ENCODE results near the gene SMPD2.
A peak's percentile ranks its signal among the peaks of the same experiment; 100 is the strongest.

The SMPD2 gene

GRCh38 chr6:109474995-109475394 lies 34.5 kb downstream of the SMPD2 start:
- DNase-seq (ENCODE audit: low read depth), result no peak
- H3K4me3 ChIP-seq (ENCODE audit: control insufficient read depth, low read depth, low read length), result no peak overlapping the region
- no peak for TF ChIP-seq CTCF (IDR thresholded peaks at IDR 0.05; ENCODE audit: control insufficient read depth, insufficient read depth, low read depth, low read length, missing control alignments)

GRCh38 chr6:109475625-109476024 lies 35.1 kb downstream of the SMPD2 start:
- no peak for TF ChIP-seq CTCF (IDR thresholded peaks at IDR 0.05; ENCODE audit: control insufficient read depth, insufficient read depth, low read depth, low read length, missing control alignments)
- no peak for DNase-seq (ENCODE audit: low read depth)
- H3K4me3 ChIP-seq (ENCODE audit: control insufficient read depth, low read depth, low read length), result no peak overlapping the region

- H3K4me3 ChIP-seq (ENCODE audit: control insufficient read depth, low read depth, low read length), result no peak overlapping the region
- TF ChIP-seq CTCF (IDR thresholded peaks at IDR 0.05; ENCODE audit: control insufficient read depth, insufficient read depth, low read depth, low read length, missing control alignments), result no peak
- no peak for DNase-seq (ENCODE audit: low read depth)
Observed at GRCh38 chr6:109477184-109477583, 36.7 kb downstream of the SMPD2 start.

- no peak for DNase-seq (ENCODE audit: low read depth)
- no peak for TF ChIP-seq CTCF (IDR thresholded peaks at IDR 0.05; ENCODE audit: control insufficient read depth, insufficient read depth, low read depth, low read length, missing control alignments)
- H3K4me3 ChIP-seq (ENCODE audit: control insufficient read depth, low read depth, low read length), result no peak overlapping the region
Observed at GRCh38 chr6:109477725-109478124, 37.2 kb downstream of the SMPD2 start.

GRCh38 chr6:109478222-109478805 lies 37.8 kb downstream of the SMPD2 start:
- H3K4me3 ChIP-seq (ENCODE audit: control insufficient read depth, low read depth, low read length), result no peak overlapping the region
- no peak for TF ChIP-seq CTCF (IDR thresholded peaks at IDR 0.05; ENCODE audit: control insufficient read depth, insufficient read depth, low read depth, low read length, missing control alignments)
- DNase-seq (ENCODE audit: low read depth), result peak; percentile 33

GRCh38 chr6:109478841-109479624 lies 38.5 kb downstream of the SMPD2 start:
- no peak for DNase-seq (ENCODE audit: low read depth)
- no peak overlapping the region for H3K4me3 ChIP-seq (ENCODE audit: control insufficient read depth, low read depth, low read length)

More at GRCh38 chr6:109478841-109479624, 38.5 kb downstream of the SMPD2 start:
- no peak for TF ChIP-seq CTCF (IDR thresholded peaks at IDR 0.05; ENCODE audit: control insufficient read depth, insufficient read depth, low read depth, low read length, missing control alignments)
